ENCODE measurements around the gene CIPC. TPM values are rescaled to one million over a fixed set of nuclear protein-coding genes. Genes with fewer than 3 reads are reported as not detected.

CIPC gene
- total RNA-seq, 1 donor from 2014 or later: 12.4 TPM

GRCh38 chr14:77123381-77124325 is 25.6 kb downstream of the CIPC start:
- no peak for TF ChIP-seq CTCF (IDR thresholded peaks at IDR 0.05)
- H3K4me3 Mint-ChIP-seq (ENCODE audit: unreplicated experiment): peak overlapping the region; percentile 72
- no peak overlapping the region for H3K27ac Mint-ChIP-seq (ENCODE audit: unreplicated experiment)
- H3K4me1 Mint-ChIP-seq (ENCODE audit: unreplicated experiment): peaks cover 7% of the 10 kb centered on the region
- H3K36me3 Mint-ChIP-seq (ENCODE audit: unreplicated experiment): peaks cover 3% of the 10 kb centered on the region
- no peaks in the 10 kb centered on the region for H3K9me3 Mint-ChIP-seq (ENCODE audit: unreplicated experiment)
- H3K27me3 Mint-ChIP-seq (ENCODE audit: unreplicated experiment): peaks cover 38% of the 10 kb centered on the region
- no peak for DNase-seq (ENCODE audit: extremely low spot score, unreplicated experiment)

GRCh38 chr14:77124345-77125280 is 26.6 kb downstream of the CIPC start:
- Mint-ChIP-seq H3K36me3 (ENCODE audit: unreplicated experiment) (no peaks in the 10 kb centered on the region), H3K4me3 (ENCODE audit: unreplicated experiment) (peak overlapping the region; percentile 72), H3K27me3 (ENCODE audit: unreplicated experiment) (peaks cover 44% of the 10 kb centered on the region), H3K9me3 (ENCODE audit: unreplicated experiment) (no peaks in the 10 kb centered on the region), H3K4me1 (ENCODE audit: unreplicated experiment) (peaks cover 7% of the 10 kb centered on the region), H3K27ac (ENCODE audit: unreplicated experiment) (no peak overlapping the region)
- peak; percentile 71 for TF ChIP-seq CTCF (IDR thresholded peaks at IDR 0.05)
- no peak for DNase-seq (ENCODE audit: extremely low spot score, unreplicated experiment)

GRCh38 chr14:77125281-77125801 is 27.3 kb downstream of the CIPC start:
- Mint-ChIP-seq H3K27me3 (ENCODE audit: unreplicated experiment) (peaks cover 44% of the 10 kb centered on the region), H3K9me3 (ENCODE audit: unreplicated experiment) (no peaks in the 10 kb centered on the region), H3K4me3 (ENCODE audit: unreplicated experiment) (peak overlapping the region; percentile 58), H3K4me1 (ENCODE audit: unreplicated experiment) (peaks cover 7% of the 10 kb centered on the region), H3K27ac (ENCODE audit: unreplicated experiment) (no peak overlapping the region), H3K36me3 (ENCODE audit: unreplicated experiment) (no peaks in the 10 kb centered on the region)
- TF ChIP-seq CTCF (IDR thresholded peaks at IDR 0.05): peak; percentile 33
- DNase-seq (ENCODE audit: extremely low spot score, unreplicated experiment): no peak

GRCh38 chr14:77125823-77126325 is 27.8 kb downstream of the CIPC start:
- TF ChIP-seq CTCF (IDR thresholded peaks at IDR 0.05): no peak
- H3K27me3 Mint-ChIP-seq (ENCODE audit: unreplicated experiment): peaks cover 44% of the 10 kb centered on the region

More at GRCh38 chr14:77125823-77126325, 27.8 kb downstream of the CIPC start:
- Mint-ChIP-seq H3K4me1 (ENCODE audit: unreplicated experiment) (peaks cover 7% of the 10 kb centered on the region), H3K4me3 (ENCODE audit: unreplicated experiment) (peak overlapping the region; percentile 58), H3K9me3 (ENCODE audit: unreplicated experiment) (no peaks in the 10 kb centered on the region), H3K27ac (ENCODE audit: unreplicated experiment) (no peak overlapping the region), H3K36me3 (ENCODE audit: unreplicated experiment) (no peaks in the 10 kb centered on the region)
- DNase-seq (ENCODE audit: extremely low spot score, unreplicated experiment): no peak

Data from osteocyte (in vitro differentiated cells).